DOHH2 (cell line): ENCODE data around the gene NUDT3.
A peak's percentile ranks its signal among the peaks of the same experiment; 100 is the strongest.

Experiments
- H3F3A ChIP-seq: fragments of 200-600 bp; sonication (generic), shearing (Covaris generic); 2 replicates; pipeline ENCODE4 v1.6.0; 2016; ENCODE audit warnings: antibody characterized with exemption, mild to moderate bottlenecking; ENCODE audit not compliant: control insufficient read depth, insufficient read depth
- H3K27ac ChIP-seq: fragments of 200-600 bp; sonication (generic); 2 replicates; pipeline ENCODE4 v1.5.1; 2014; ENCODE audit warnings: low read depth, mild to moderate bottlenecking, low read length, moderate library complexity
- H3K27me3 ChIP-seq: fragments of 200-600 bp; sonication (generic); 2 replicates; pipeline ENCODE4 v1.6.1; 2014; ENCODE audit warnings: mild to moderate bottlenecking, low read length, mixed read lengths; ENCODE audit not compliant: control insufficient read depth
- H3K36me3 ChIP-seq: fragments of 200-600 bp; sonication (generic); 2 replicates; pipeline ENCODE4 v1.6.1; 2014; ENCODE audit warnings: mild to moderate bottlenecking, low read length, moderate library complexity, mixed read lengths; ENCODE audit not compliant: control insufficient read depth
- H3K4me1 ChIP-seq: fragments of 200-600 bp; sonication (generic); 2 replicates; pipeline ENCODE4 v1.6.1; 2014; ENCODE audit warnings: mild to moderate bottlenecking, low read length, mixed read lengths; ENCODE audit not compliant: control insufficient read depth
- H3K4me2 ChIP-seq: fragments of 200-600 bp; sonication (generic); 2 replicates; pipeline ENCODE4 v1.6.0; 2014; ENCODE audit warnings: mild to moderate bottlenecking, low read length, moderate library complexity
- H3K4me3 ChIP-seq: fragments of 200-600 bp; sonication (generic); 2 replicates; pipeline ENCODE4 v1.5.1; 2014; ENCODE audit warnings: mild to moderate bottlenecking, low read length, mixed read lengths
- H3K79me2 ChIP-seq: fragments of 200-600 bp; sonication (generic); 2 replicates; pipeline ENCODE4 v1.6.1; 2014; ENCODE audit warnings: mild to moderate bottlenecking, low read length, mixed read lengths; ENCODE audit not compliant: control insufficient read depth
- H3K9me2 ChIP-seq: fragments of 200-600 bp; sonication (generic); replicated peaks from 2 replicates; pipeline ENCODE4 v1.6.1; 2014; ENCODE audit warnings: mild to moderate bottlenecking, low read length, mixed read lengths; ENCODE audit not compliant: control insufficient read depth
- H3K9me3 ChIP-seq: fragments of 200-600 bp; sonication (generic); 2 replicates; pipeline ENCODE4 v1.6.1; 2014; ENCODE audit warnings: antibody characterized with exemption, low read length, mixed read lengths; ENCODE audit not compliant: control insufficient read depth, insufficient read depth
- H4K20me1 ChIP-seq: fragments of 200-600 bp; sonication (generic); 2 replicates; pipeline ENCODE4 v1.6.0; 2014; ENCODE audit warnings: low read depth, mild to moderate bottlenecking, antibody characterized with exemption, low read length, moderate library complexity; ENCODE audit not compliant: control insufficient read depth, insufficient read depth
- CTCF ChIP-seq: fragments of 200-600 bp; sonication (generic); IDR thresholded peaks from one replicate; pipeline ENCODE4 v1.5.1; 2014; ENCODE audit warnings: antibody characterized with exemption, mild to moderate bottlenecking, low read depth, low read length; ENCODE audit not compliant: poor library complexity, severe bottlenecking
- EZH2phosphoT487 ChIP-seq: fragments of 200-600 bp; sonication (generic); IDR thresholded peaks from 2 replicates; pipeline ENCODE4 v1.6.1; 2017; ENCODE audit warnings: borderline replicate concordance, mild to moderate bottlenecking, antibody characterized with exemption, low read length, moderate library complexity, mixed read lengths

The NUDT3 gene

GRCh38 chr6:34248727-34249468 lies 143.6 kb downstream of the NUDT3 start, which contains the start of gene SMIM29:
SMIM29 (minus strand) TSS chr6:34249006; CDS start chr6:34247791, 1,215 bp downstream.
- no peaks in the 10 kb centered on the region for H3K27me3 ChIP-seq
- H3K4me2 ChIP-seq: peak within 1 kb of the TSS; percentile 99
- H3K79me2 ChIP-seq: peaks cover 5% of the 10 kb centered on the region
- H3K36me3 ChIP-seq: peaks cover 26% of the 10 kb centered on the region
- H4K20me1 ChIP-seq: 0 out of 2 replicates have a peak, but pooled peaks cover 3% of the 10 kb centered on the region
- TF ChIP-seq EZH2phosphoT487 (no peak), CTCF (peak; percentile 79)
- peaks cover 37% of the 10 kb centered on the region for H3F3A ChIP-seq
- no peaks in the 10 kb centered on the region for H3K9me3 ChIP-seq
- peak within 1 kb of the TSS; percentile 51 for H3K27ac ChIP-seq
- no peaks in the 10 kb centered on the region for H3K9me2 ChIP-seq
- peak within 1 kb of the TSS; percentile 96 for H3K4me3 ChIP-seq
- H3K4me1 ChIP-seq: peaks cover 38% of the 10 kb centered on the region

GRCh38 chr6:34248198-34248726 lies 144.2 kb downstream of the NUDT3 start:
- no peaks in the 10 kb centered on the region for H3K27me3 ChIP-seq
- H3K9me2 ChIP-seq: no peaks in the 10 kb centered on the region
- H3K4me3 ChIP-seq: peak overlapping the region; percentile 96
- peaks cover 42% of the 10 kb centered on the region for H3K4me1 ChIP-seq
- peak overlapping the region; percentile 99 for H3K4me2 ChIP-seq
- H3K36me3 ChIP-seq: peaks cover 32% of the 10 kb centered on the region
- peaks cover 5% of the 10 kb centered on the region for H3K79me2 ChIP-seq
- peak overlapping the region; percentile 51 for H3K27ac ChIP-seq
- H4K20me1 ChIP-seq: 0 out of 2 replicates have a peak, but pooled peaks cover 9% of the 10 kb centered on the region
- peaks cover 43% of the 10 kb centered on the region for H3F3A ChIP-seq
- no peaks in the 10 kb centered on the region for H3K9me3 ChIP-seq
- TF ChIP-seq CTCF: no peak
- TF ChIP-seq EZH2phosphoT487: no peak

- peaks cover 50% of the 10 kb centered on the region for H3F3A ChIP-seq
- H3K36me3 ChIP-seq: peaks cover 38% of the 10 kb centered on the region
- H3K4me1 ChIP-seq: peaks cover 38% of the 10 kb centered on the region
- no peaks in the 10 kb centered on the region for H3K9me2 ChIP-seq
- H4K20me1 ChIP-seq: 0 out of 2 replicates have a peak, but pooled peaks cover 11% of the 10 kb centered on the region
- TF ChIP-seq CTCF (no peak), EZH2phosphoT487 (no peak)
- H3K4me3 ChIP-seq: peak overlapping the region; percentile 96
- peaks cover 5% of the 10 kb centered on the region for H3K79me2 ChIP-seq
- H3K4me2 ChIP-seq: peak overlapping the region; percentile 99
- H3K27ac ChIP-seq: 0 out of 2 replicates have a peak overlapping the region, but pooled peaks have one; percentile 51
- H3K9me3 ChIP-seq: no peaks in the 10 kb centered on the region
- no peaks in the 10 kb centered on the region for H3K27me3 ChIP-seq
Measured at GRCh38 chr6:34247481-34248197, 144.8 kb downstream of the NUDT3 start.
